SHP77 treated with DMSO at 0.1 percent for 48 hours (cell line): ENCODE results near the gene ZBTB33.

ENCODE experiments used
- DNase-seq: peaks from one replicate; lab custom pipeline; 2025; lab: John Stamatoyannopoulos, UW

Gene ZBTB33, protein sequence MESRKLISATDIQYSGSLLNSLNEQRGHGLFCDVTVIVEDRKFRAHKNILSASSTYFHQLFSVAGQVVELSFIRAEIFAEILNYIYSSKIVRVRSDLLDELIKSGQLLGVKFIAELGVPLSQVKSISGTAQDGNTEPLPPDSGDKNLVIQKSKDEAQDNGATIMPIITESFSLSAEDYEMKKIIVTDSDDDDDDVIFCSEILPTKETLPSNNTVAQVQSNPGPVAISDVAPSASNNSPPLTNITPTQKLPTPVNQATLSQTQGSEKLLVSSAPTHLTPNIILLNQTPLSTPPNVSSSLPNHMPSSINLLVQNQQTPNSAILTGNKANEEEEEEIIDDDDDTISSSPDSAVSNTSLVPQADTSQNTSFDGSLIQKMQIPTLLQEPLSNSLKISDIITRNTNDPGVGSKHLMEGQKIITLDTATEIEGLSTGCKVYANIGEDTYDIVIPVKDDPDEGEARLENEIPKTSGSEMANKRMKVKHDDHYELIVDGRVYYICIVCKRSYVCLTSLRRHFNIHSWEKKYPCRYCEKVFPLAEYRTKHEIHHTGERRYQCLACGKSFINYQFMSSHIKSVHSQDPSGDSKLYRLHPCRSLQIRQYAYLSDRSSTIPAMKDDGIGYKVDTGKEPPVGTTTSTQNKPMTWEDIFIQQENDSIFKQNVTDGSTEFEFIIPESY

GRCh38 chrX:120250522-120251271, at the start of gene ZBTB33:
ZBTB33 (plus strand) TSS chrX:120250812; CDS start chrX:120253416, 2,604 bp downstream.
- peak; percentile 74 for DNase-seq

DNA sequence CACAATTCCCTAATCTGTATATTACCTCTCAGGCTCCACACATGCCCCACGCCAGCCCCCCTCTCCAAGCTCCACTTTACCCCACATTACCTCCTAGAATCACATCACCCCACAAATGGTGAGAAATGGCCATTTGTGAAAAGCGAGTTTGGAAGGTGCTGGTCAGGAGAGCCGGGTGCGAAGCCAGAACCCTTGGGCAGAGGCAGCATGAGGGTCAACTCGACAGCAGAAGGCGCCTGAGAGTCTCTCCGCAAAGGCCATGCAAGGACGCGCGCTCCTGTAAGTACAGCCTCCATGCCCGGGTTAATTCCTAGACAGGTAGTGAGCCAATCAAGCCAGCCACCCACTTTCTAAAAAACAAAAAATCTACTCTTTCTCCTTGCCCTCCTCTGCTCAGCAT, 49.8 kb upstream of the ZBTB33 start:
- DNase-seq: no peak

- DNase-seq: no peak
Measured at GRCh38 chrX:120205816-120206753, 44.5 kb upstream of the ZBTB33 start.

GRCh38 chrX:120207009-120207605, 43.5 kb upstream of the ZBTB33 start:
- no peak for DNase-seq

- DNase-seq: no peak
Measured at GRCh38 chrX:120213438-120214265, 37.0 kb upstream of the ZBTB33 start.

DNA sequence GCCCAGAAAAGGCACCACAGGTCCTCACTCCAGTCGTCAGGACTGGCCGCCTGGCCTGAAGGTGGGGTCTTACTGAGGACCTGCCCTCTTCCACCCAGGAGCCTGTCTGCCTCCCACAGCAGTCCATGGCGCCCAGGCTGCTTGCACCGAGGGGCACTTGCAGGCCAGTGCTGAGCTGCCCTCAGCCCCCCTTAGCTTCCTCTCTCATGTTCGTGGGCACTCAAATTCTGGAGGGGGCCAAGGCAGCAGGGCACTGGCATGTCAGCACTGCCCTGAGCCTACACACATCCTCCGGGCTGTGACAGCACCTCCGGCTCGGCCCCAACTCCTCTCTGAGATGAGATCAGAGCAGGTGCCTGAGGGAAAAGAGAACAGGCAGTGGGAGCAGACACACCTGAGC, 27.2 kb upstream of the ZBTB33 start:
- DNase-seq: no peak

- DNase-seq: no peak
Measured at GRCh38 chrX:120224388-120224787, 26.2 kb upstream of the ZBTB33 start.

DNA sequence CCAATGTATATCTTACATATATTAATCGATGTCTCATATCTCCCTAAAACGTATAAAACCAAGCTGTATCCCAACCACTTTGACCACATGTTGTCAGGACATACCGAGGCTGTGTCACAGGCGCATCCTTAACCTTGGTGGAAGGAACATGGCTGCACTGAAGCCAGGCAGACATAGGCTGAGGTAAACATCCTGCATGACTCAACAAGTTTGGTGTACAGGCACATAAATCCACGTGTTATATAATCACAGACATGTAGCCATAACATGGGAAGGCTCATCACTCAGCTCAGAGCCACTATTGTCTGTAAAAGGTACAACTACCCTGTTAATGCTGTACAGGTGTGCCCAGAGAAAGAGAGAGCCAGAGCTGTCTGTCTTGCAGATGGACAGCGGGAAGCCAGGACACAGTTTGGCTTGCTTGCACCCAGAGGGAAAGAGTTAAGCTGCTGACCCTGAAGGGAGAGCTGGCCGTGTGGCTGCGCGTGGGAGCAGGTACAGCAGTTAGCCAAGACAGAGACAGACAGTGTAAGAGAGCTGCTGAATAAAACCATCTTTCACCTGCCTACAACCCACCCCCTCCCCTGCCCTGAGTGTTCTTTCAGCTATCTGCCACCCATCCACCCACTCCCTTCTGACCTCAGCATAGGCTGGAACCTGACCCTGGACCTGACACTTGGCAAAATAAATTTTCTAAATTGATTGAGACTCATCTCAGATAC, 22.3 kb upstream of the ZBTB33 start:
- DNase-seq: no peak

DNA sequence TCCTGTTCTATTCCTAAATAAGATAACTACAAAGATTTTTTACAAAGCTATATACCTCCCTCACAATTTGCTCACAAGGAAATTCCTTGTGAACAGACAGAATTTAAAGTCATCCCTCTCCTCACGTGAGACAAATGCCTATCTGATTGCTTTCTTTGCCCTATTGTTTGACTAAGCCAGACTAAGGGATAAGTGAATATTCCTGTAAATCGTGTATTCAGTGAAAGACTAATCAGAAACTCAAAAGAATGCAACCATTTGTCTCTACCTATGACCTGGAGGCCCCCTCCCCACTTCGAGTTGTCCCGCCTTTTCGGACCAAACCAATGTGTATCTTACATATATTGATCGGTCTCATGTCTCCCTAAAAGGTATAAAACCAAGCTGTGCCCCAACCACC, 15.3 kb upstream of the ZBTB33 start:
- no peak for DNase-seq

GRCh38 chrX:120236687-120237479, 13.7 kb upstream of the ZBTB33 start:
- no peak for DNase-seq

GRCh38 chrX:120238933-120239332, 11.7 kb upstream of the ZBTB33 start:
- DNase-seq: no peak

DNA sequence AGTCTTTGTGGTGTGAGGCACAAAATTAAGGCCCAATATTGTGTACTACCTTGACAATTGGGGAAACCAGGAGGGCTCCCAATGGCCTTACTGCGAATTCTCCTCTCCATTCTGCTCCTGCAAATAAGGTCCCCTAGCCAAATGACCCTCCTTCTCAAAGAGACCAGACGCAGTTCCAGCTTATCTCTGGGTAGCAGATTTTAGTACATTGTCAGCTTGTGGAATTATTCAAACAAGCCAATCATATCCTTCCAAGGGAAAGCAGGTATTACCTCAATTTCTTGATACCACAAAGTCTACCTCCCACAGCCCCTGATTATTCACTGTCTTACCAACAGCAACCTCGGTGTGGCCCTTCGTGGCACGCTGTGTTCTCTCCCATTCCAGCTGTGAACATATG, 7.8 kb upstream of the ZBTB33 start:
- no peak for DNase-seq

GRCh38 chrX:120244395-120244734, 6.2 kb upstream of the ZBTB33 start:
- no peak for DNase-seq

DNA sequence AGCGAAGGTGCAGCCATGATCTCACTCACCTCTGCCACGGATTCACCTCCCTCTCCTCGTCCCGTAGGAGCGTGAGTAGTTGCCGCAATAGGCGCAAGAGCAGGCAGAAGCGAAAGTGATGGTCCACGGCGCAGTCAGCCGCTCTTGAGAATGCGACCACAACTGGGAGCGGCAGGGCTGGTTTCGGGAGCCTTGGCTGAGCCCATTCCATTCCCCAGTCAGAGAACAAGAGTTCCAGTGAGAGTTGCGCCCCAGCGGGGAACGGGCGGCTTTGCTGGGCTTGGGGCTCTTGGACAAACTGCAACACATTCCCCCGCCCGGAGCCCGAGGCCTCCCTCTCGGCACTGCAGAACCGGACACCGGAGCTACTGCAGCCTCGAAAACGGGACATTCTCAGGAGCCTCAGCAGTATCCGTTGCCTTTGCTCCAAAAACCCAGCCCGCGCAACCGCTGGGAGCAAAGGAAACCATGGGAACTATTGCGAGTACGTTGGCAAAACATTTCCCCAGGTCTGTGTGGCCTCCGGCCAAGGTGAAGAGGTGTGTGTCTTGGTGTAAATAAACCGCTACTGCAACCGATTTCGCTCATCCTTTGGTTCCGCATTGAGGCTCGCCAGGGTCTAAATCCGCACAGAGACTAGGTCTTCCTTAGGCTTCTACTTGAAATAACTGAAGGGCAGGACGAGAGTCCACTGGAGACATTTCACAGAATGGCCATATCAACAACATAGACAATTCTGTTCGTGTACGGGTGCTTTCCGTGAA, 5.7 kb upstream of the ZBTB33 start:
- peak; percentile 6 for DNase-seq

DNA sequence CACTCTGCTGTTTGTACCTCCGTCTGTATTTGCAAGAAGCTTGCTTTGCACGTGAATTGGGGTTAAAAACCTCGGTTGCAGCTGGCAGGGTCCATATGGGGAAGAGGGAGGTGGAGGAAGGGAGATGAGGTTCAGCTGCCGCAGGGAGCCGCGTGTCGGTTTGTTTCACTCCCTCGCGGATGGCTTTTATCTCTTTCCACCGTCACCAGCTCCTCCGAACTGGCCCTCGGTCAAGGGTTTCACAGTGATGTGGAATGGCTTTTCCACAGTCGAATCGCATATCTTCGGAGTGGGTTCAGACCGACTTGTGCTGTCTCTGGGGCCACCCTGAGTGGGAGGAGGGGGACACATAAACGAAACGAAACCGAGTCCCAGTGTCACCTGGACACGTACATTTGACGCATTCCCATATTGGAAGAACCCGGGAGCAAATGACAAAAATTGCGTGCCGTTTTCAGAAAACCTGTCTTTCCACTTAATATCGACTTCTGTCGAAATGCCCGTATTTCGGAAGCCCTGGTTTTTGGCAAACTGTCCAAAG, 929 bp downstream of the ZBTB33 start:
- no peak for DNase-seq

DNA sequence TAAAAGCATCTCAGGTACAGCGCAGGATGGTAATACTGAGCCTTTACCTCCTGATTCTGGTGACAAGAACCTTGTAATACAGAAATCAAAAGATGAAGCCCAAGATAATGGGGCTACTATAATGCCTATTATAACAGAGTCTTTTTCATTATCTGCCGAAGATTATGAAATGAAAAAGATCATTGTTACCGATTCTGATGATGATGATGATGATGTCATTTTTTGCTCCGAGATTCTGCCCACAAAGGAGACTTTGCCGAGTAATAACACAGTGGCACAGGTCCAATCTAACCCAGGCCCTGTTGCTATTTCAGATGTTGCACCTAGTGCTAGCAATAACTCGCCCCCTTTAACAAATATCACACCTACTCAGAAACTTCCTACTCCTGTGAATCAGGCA, 3.2 kb downstream of the ZBTB33 start:
- no peak for DNase-seq

- DNase-seq: no peak
Measured at GRCh38 chrX:120260369-120260768, 9.8 kb downstream of the ZBTB33 start.
